B cell (primary cell): ENCODE results near the gene RAD50. TPM values are rescaled to one million over a fixed set of nuclear protein-coding genes. Genes with fewer than 3 reads are reported as not detected.

Source experiments
- ATAC-seq: fragments of 200-7000 bp; cut with Tn5 transposase; one replicate; pipeline ENCODE4 v1.10.0; 2021; ENCODE audit warnings: low read depth, mild to moderate bottlenecking, moderate number of reproducible peaks, moderate library complexity
- CTCF ChIA-PET: fragments of 350-600 bp; sonication (Branson Sonifier 250); formaldehyde crosslinking; loops from one replicate; lab custom pipeline; 2021; ENCODE audit warnings: antibody characterized with exemption, inconsistent platforms; lab: Charles Lee
- POLR2A ChIA-PET: fragments of 350-600 bp; sonication (Branson Sonifier 250); formaldehyde crosslinking; loops from one replicate; lab custom pipeline; 2021; ENCODE audit warnings: antibody characterized with exemption; lab: Charles Lee
- DNase-seq: peaks from one replicate; pipeline ENCODE4 v3.0.0; 2013
- H2AFZ ChIP-seq: 2 replicates; pipeline ENCODE4 v1.6.1; 2012; ENCODE audit warnings: mild to moderate bottlenecking, low read depth, low read length; ENCODE audit not compliant: insufficient read depth, poor library complexity, severe bottlenecking
- H3K27ac ChIP-seq, 2 donors: 1 replicate in 1 of 2; 2 replicates in 1 of 2; pipeline ENCODE4 v1.5.1; 2012 to 2013; ENCODE audit warnings: low read length in 2 of 2, mild to moderate bottlenecking in 2 of 2, moderate library complexity in 1 of 2
- H3K27me3 ChIP-seq, 4 experiments: fragments of 200-600 bp in 1 of 4; sonication (generic) in 1 of 4; replicated peaks in 1 of 4; 1 replicate in 2 of 4; 2 replicates in 2 of 4; pipeline versions ENCODE4 v1.6.1 to v1.7.0; 2013 to 2016; ENCODE audit warnings: low read length in 3 of 4, mild to moderate bottlenecking in 2 of 4, mixed read lengths in 1 of 4, moderate library complexity in 1 of 4; ENCODE audit not compliant: insufficient read depth in 4 of 4, control insufficient read depth in 3 of 4; ENCODE audit errors: control extremely low read depth in 1 of 4
- H3K36me3 ChIP-seq, 2 experiments: replicated peaks in 1 of 2; 1 replicate in 1 of 2; 2 replicates in 1 of 2; pipeline versions ENCODE4 v1.6.1 to v1.7.1; 2013; ENCODE audit warnings: low read length in 1 of 2; ENCODE audit not compliant: insufficient read depth in 2 of 2, control insufficient read depth in 1 of 2; ENCODE audit errors: control extremely low read depth in 1 of 2, extremely low read depth in 1 of 2
- H3K4me1 ChIP-seq, 2 donors: fragments of 200-600 bp in 1 of 2; sonication (generic) in 1 of 2; 1 replicate in 1 of 2; 2 replicates in 1 of 2; pipeline versions ENCODE4 v1.5.1 to v1.6.1; 2013 to 2017; ENCODE audit warnings: low read length in 2 of 2; ENCODE audit not compliant: control insufficient read depth in 2 of 2, insufficient read depth in 2 of 2
- H3K4me2 ChIP-seq: replicated peaks from 2 replicates; pipeline ENCODE3; 2012; ENCODE audit warnings: mild to moderate bottlenecking, low read depth, low read length; ENCODE audit not compliant: poor library complexity, severe bottlenecking
- H3K4me3 ChIP-seq, 5 experiments: fragments of 200-600 bp in 1 of 5; sonication (generic) in 1 of 5; 1 replicate in 3 of 5; 2 replicates in 2 of 5; pipeline versions ENCODE4 v1.5.1 to v1.7.0; 2011 to 2016; ENCODE audit warnings: low read length in 4 of 5, mild to moderate bottlenecking in 4 of 5, low read depth in 2 of 5, control low read depth in 1 of 5, moderate library complexity in 1 of 5; ENCODE audit not compliant: insufficient read depth in 1 of 5; ENCODE audit errors: control extremely low read depth in 1 of 5, extremely low read depth in 1 of 5
- H3K79me2 ChIP-seq: fragments of 200-600 bp; sonication (generic); one replicate; pipeline ENCODE4 v1.6.0; 2016; ENCODE audit warnings: low read length; ENCODE audit not compliant: control insufficient read depth, insufficient read depth
- H3K9ac ChIP-seq: fragments of 200-600 bp; sonication (generic); 2 replicates; pipeline ENCODE4 v1.6.1; 2017; ENCODE audit warnings: mild to moderate bottlenecking, low read length, moderate library complexity
- H3K9me3 ChIP-seq, 3 donors: one replicate each; pipeline versions ENCODE4 v1.6.1 to v1.7.1; 2013; ENCODE audit warnings: low read length in 2 of 3; ENCODE audit not compliant: control insufficient read depth in 2 of 3, insufficient read depth in 1 of 3; ENCODE audit errors: control extremely low read depth in 1 of 3
- H4K20me1 ChIP-seq: 2 replicates; pipeline ENCODE4 v1.6.0; 2012; ENCODE audit warnings: mild to moderate bottlenecking, low read length; ENCODE audit not compliant: insufficient read depth, control insufficient read depth, poor library complexity, severe bottlenecking
- H3K27ac Mint-ChIP-seq: one replicate; pipeline ENCODE4 v1.8.0; 2021; ENCODE audit warnings: mixed read lengths
- H3K27me3 Mint-ChIP-seq: one replicate; pipeline ENCODE4 v1.8.0; 2021; ENCODE audit warnings: mixed read lengths
- H3K4me1 Mint-ChIP-seq: one replicate; pipeline ENCODE4 v1.8.0; 2021; ENCODE audit warnings: mixed read lengths
- H3K4me3 Mint-ChIP-seq: one replicate; pipeline ENCODE4 v1.8.0; 2021; ENCODE audit warnings: mixed read lengths
- H3K9me3 Mint-ChIP-seq: one replicate; pipeline ENCODE4 v1.8.0; 2022; ENCODE audit warnings: mixed read lengths; ENCODE audit not compliant: insufficient read depth
- CTCF ChIP-seq: fragments of 200-600 bp; IDR thresholded peaks from one replicate; pipeline ENCODE4 v1.8.0; 2022; ENCODE audit warnings: antibody characterized with exemption, mild to moderate bottlenecking
- EZH2 ChIP-seq: IDR thresholded peaks from 2 replicates; pipeline ENCODE4 v1.6.1; 2012; ENCODE audit warnings: borderline replicate concordance, low read depth, mild to moderate bottlenecking, moderate library complexity, low read length; ENCODE audit not compliant: insufficient read depth, poor library complexity, severe bottlenecking
- WGBS: methylation state at CpG from one replicate; pipeline ENCODE4 v1.1.5; 2013; ENCODE audit warnings: missing lambda C conversion rate; ENCODE audit not compliant: insufficient coverage; 5-methylcytosine and 5-hydroxymethylcytosine counted together
- intact Hi-C: fragments of 100-400 bp; cut with micrococcal nuclease; formaldehyde crosslinking; loops from one replicate; pipeline ENCODE4 v1.10.0; 2022
- polyA plus RNA-seq: library from polyadenylated mRNA; depleted of rRNA; stranded (reverse); fragments of >200 nt; gene quantifications from 2 replicates; pipeline ENCODE4 v1.2.3, GENCODE V29; 2012
- total RNA-seq, 2 donors: library from RNA; stranded (reverse); fragments of 120-200 nt in 1 of 2; gene quantifications; 1 replicate in 1 of 2; 2 replicates in 1 of 2; pipeline versions ENCODE4 v1.2.3 to v1.2.4, GENCODE V29; 2013 to 2022

The RAD50 gene
- total and polyA plus RNA-seq, 2 donors (not counting 1 experiment from before 2014, with no cell fraction given), result 11.2 to 32.7 TPM

- no peak for DNase-seq
- Mint-ChIP-seq H3K27ac (no peak overlapping the region), H3K4me3 (no peak overlapping the region), H3K9me3 (no peaks in the 10 kb centered on the region), H3K4me1 (no peaks in the 10 kb centered on the region), H3K27me3 (no peaks in the 10 kb centered on the region)
- intact Hi-C loops, result no loop called here
- H3K4me2 ChIP-seq, result no peak overlapping the region
- H3K4me3 ChIP-seq, result no peak overlapping the region
- no peak overlapping the region for H3K27ac ChIP-seq
- no peaks in the 10 kb centered on the region for H3K4me1 ChIP-seq
- ChIA-PET POLR2A (no interaction called here), CTCF (no interaction called here)
- H3K36me3 ChIP-seq, result peaks cover 16 to 39% of the 10 kb centered on the region in 2 experiments
- no peak for ATAC-seq
- H3K9me3 ChIP-seq, result no peaks in the 10 kb centered on the region
- H3K9ac ChIP-seq, result no peak overlapping the region
- no peaks in the 10 kb centered on the region for H4K20me1 ChIP-seq
- TF ChIP-seq CTCF, result no peak
- TF ChIP-seq EZH2, result no peak
- H3K79me2 ChIP-seq, result no peaks in the 10 kb centered on the region
- WGBS, result no CpG with 5 or more reads among the region's 4 CpGs
- H3K27me3 ChIP-seq, result no peaks in the 10 kb centered on the region
- H2AFZ ChIP-seq, result no peak overlapping the region
Observed at GRCh38 chr5:132635873-132636272, 79.1 kb downstream of the RAD50 start.

- no peak overlapping the region for H3K27ac ChIP-seq
- intact Hi-C loops, result no loop called here
- H3K27me3 Mint-ChIP-seq, result no peaks in the 10 kb centered on the region
- no peak overlapping the region for H2AFZ ChIP-seq
- ATAC-seq, result no peak
- ChIA-PET CTCF (no interaction called here), POLR2A (no interaction called here)
- H3K79me2 ChIP-seq, result no peaks in the 10 kb centered on the region
- no peaks in the 10 kb centered on the region for H3K4me1 Mint-ChIP-seq
- no peaks in the 10 kb centered on the region for H3K27me3 ChIP-seq
- H3K27ac Mint-ChIP-seq, result no peak overlapping the region
- DNase-seq, result no peak
- H3K4me3 Mint-ChIP-seq, result no peak overlapping the region
- H3K36me3 ChIP-seq, result peaks cover 16 to 53% of the 10 kb centered on the region in 2 experiments
- no peak overlapping the region for H3K9ac ChIP-seq
- no peak overlapping the region for H3K4me2 ChIP-seq
- H3K9me3 Mint-ChIP-seq, result no peaks in the 10 kb centered on the region
- no peaks in the 10 kb centered on the region for H4K20me1 ChIP-seq
- H3K4me1 ChIP-seq, result no peaks in the 10 kb centered on the region
- no peak for TF ChIP-seq EZH2
- no peak for TF ChIP-seq CTCF
- H3K9me3 ChIP-seq, result no peaks in the 10 kb centered on the region
- H3K4me3 ChIP-seq, result no peak overlapping the region
- 94% methylated on average over 3 of the region's 4 CpGs for WGBS
Observed at GRCh38 chr5:132637241-132637640, 80.5 kb downstream of the RAD50 start.
